ENCODE measurements around the gene C1orf159. TPM values are rescaled to one million over a fixed set of nuclear protein-coding genes. Genes with fewer than 3 reads are reported as not detected.

C1orf159 gene
- total and polyA plus RNA-seq, 2 of the 8 experiments (the other 6 are each of a cell fraction or from before 2014, with no cell fraction given), result 10.0 to 10.9 TPM

DNA sequence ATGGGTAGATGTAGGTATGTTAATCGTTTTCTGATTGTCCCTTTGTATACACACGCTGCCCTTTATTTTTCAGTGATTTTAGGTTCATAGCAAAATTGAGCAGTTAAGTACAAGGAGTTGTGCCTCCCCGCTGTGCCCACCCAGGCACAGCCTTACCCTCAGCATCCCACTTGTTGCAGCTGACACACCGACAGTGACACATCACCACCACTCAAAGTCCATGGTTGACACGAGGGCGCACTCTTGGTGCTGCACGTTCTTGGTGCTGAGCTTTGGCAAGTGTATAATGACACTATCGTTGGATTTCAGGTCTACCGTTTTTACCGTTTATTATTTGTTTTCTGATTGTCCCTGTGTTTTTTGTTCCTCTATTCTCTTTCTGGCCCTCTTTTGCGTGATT, 15.6 kb downstream of the C1orf159 start (continued):
- TF ChIP-seq FOSL1 (IDR thresholded peaks at IDR 0.05; ENCODE audit: insufficient read depth, low read depth, low read length), result no peak

Data from H1 (cell line).